HCT116 (cell line): ENCODE results near the gene KCNMB1. TPM values are rescaled to one million over a fixed set of nuclear protein-coding genes. Genes with fewer than 3 reads are reported as not detected.

Experiments used
- ATAC-seq: fragments of 200-7000 bp; cut with Tn5 transposase; 2 replicates; pipeline ENCODE4 v1.9.1; 2020; ENCODE audit warnings: mild to moderate bottlenecking, moderate library complexity
- BruUV-seq: library from RNA; stranded (reverse); fragments of 400-500 nt; replicated peaks from 2 replicates; lab custom pipeline; 2021; lab: Mats Ljungman, UMichigan
- CTCF ChIA-PET: fragments of 300-600 bp; sonication (Branson Sonifier 250); formaldehyde crosslinking; loops from one replicate; lab custom pipeline; 2021; ENCODE audit warnings: antibody characterized with exemption; lab: Charles Lee
- POLR2A ChIA-PET: fragments of 300-600, 350-600 bp; sonication (Branson Sonifier 250); formaldehyde crosslinking; loops from one replicate; lab custom pipeline; 2021; ENCODE audit warnings: antibody characterized with exemption; lab: Charles Lee
- RAD21 ChIA-PET, 2 experiments: fragments of 300-600 bp; sonication (Branson Sonifier 250); formaldehyde crosslinking; loops; one replicate each; lab custom pipeline; 2023; ENCODE audit warnings: low total read pairs in 2 of 2; ENCODE audit not compliant: uncharacterized antibody in 2 of 2, unreplicated experiment in 2 of 2, low non-redundant PET in 1 of 2; lab: Charles Lee
- DNase-seq: peaks from one replicate; pipeline ENCODE4 v3.0.0-alpha.2; 2010; ENCODE audit warnings: low read depth, low spot score
- H2AFZ ChIP-seq: fragments of 200-600 bp; shearing (Covaris generic), sonication (generic); 2 replicates; pipeline ENCODE4 v1.6.1; 2017; ENCODE audit warnings: low read depth, mixed run types, mixed read lengths, antibody characterized with exemption, low read length; ENCODE audit not compliant: poor library complexity, severe bottlenecking
- H3K27ac ChIP-seq: 2 replicates; pipeline ENCODE4 v1.5.1; 2012; ENCODE audit warnings: low read depth, low read length
- H3K27me3 ChIP-seq: fragments of 200-600 bp; sonication (generic); 2 replicates; pipeline ENCODE4 v1.6.1; 2016; ENCODE audit warnings: mixed run types, low read length, mixed read lengths; ENCODE audit not compliant: insufficient read depth
- H3K36me3 ChIP-seq, 2 experiments: fragments of 200-500 bp in 1 of 2; fragments of 200-600 bp in 1 of 2; sonication (Bioruptor generic) in 1 of 2; sonication (generic) in 1 of 2; 2 replicates each; pipeline versions ENCODE4 v1.5.1 to v1.6.1; 2014 to 2016; ENCODE audit warnings: low read length in 2 of 2, inconsistent platforms in 1 of 2, mixed read lengths in 1 of 2, mixed run types in 1 of 2; ENCODE audit not compliant: insufficient read depth in 2 of 2, control insufficient read depth in 1 of 2
- H3K4me1 ChIP-seq, 2 experiments: fragments of 200-600 bp in 1 of 2; sonication (generic) in 1 of 2; 2 replicates each; pipeline versions ENCODE4 v1.5.1 to v1.6.1; 2012 to 2017; ENCODE audit warnings: low read length in 2 of 2, inconsistent platforms in 1 of 2, mild to moderate bottlenecking in 1 of 2, mixed read lengths in 1 of 2, mixed run types in 1 of 2, moderate library complexity in 1 of 2; ENCODE audit not compliant: insufficient read depth in 2 of 2, control insufficient read depth in 1 of 2
- H3K4me2 ChIP-seq: fragments of 200-600 bp; sonication (generic); 2 replicates; pipeline ENCODE4 v1.6.1; 2017; ENCODE audit warnings: mixed run types, low read length, mixed read lengths
- H3K4me3 ChIP-seq, 2 experiments: fragments of 200-600 bp in 1 of 2; sonication (generic) in 1 of 2; replicated peaks in 1 of 2; 2 replicates each; pipeline ENCODE4 v1.5.1; 2011 to 2016; ENCODE audit warnings: low read length in 2 of 2, control low read depth in 1 of 2, low read depth in 1 of 2, mild to moderate bottlenecking in 1 of 2, mixed read lengths in 1 of 2, mixed run types in 1 of 2
- H3K79me2 ChIP-seq: fragments of 200-600 bp; sonication (generic); 2 replicates; pipeline ENCODE4 v1.6.1; 2017; ENCODE audit warnings: mild to moderate bottlenecking, mixed run types, low read length, moderate library complexity, mixed read lengths; ENCODE audit not compliant: insufficient read depth
- H3K9ac ChIP-seq: fragments of 200-600 bp; sonication (generic); 2 replicates; pipeline ENCODE4 v1.6.1; 2016; ENCODE audit warnings: low read length, mixed read lengths
- H3K9me2 ChIP-seq: fragments of 200-600 bp; sonication (generic), shearing (Covaris generic); 2 replicates; pipeline ENCODE4 v1.6.1; 2017; ENCODE audit warnings: mixed run types, mild to moderate bottlenecking, moderate library complexity; ENCODE audit not compliant: insufficient read depth
- H3K9me3 ChIP-seq, 2 experiments: fragments of 200-500 bp in 1 of 2; fragments of 200-600 bp in 1 of 2; sonication (Bioruptor generic) in 1 of 2; sonication (generic) in 1 of 2; 2 replicates each; pipeline ENCODE4 v1.6.1; 2014 to 2017; ENCODE audit warnings: low read length in 2 of 2, mixed read lengths in 2 of 2, inconsistent platforms in 1 of 2, low read depth in 1 of 2, mild to moderate bottlenecking in 1 of 2, mixed run types in 1 of 2, moderate library complexity in 1 of 2; ENCODE audit not compliant: control insufficient read depth in 1 of 2, insufficient read depth in 1 of 2
- H4K20me1 ChIP-seq: fragments of 200-600 bp; sonication (generic), shearing (Covaris generic); 2 replicates; pipeline ENCODE4 v1.6.1; 2017; ENCODE audit warnings: mixed run types, mild to moderate bottlenecking, moderate library complexity; ENCODE audit not compliant: insufficient read depth
- CBX3 ChIP-seq: IDR thresholded peaks from 2 replicates; pipeline ENCODE4 v1.6.1; 2012; ENCODE audit warnings: low read depth
- CEBPB ChIP-seq: IDR thresholded peaks from 2 replicates; pipeline ENCODE4 v1.6.1; 2012; ENCODE audit warnings: low read depth
- CTCF ChIP-seq, 3 experiments: fragments of 200-600 bp in 1 of 3; sonication (generic) in 1 of 3; IDR thresholded peaks in 2 of 3; conservative IDR thresholded peaks in 1 of 3; 2 replicates each; pipeline ENCODE4 v1.5.1; 2012 to 2017; ENCODE audit warnings: low read depth in 2 of 3, low read length in 2 of 3, antibody characterized with exemption in 1 of 3, borderline replicate concordance in 1 of 3, control low read depth in 1 of 3, mild to moderate bottlenecking in 1 of 3, mixed read lengths in 1 of 3, mixed run types in 1 of 3, moderate library complexity in 1 of 3; ENCODE audit not compliant: insufficient read depth in 1 of 3
- EGR1 ChIP-seq: IDR thresholded peaks from 2 replicates; pipeline ENCODE4 v1.6.1; 2012; ENCODE audit warnings: low read depth
- EZH2 ChIP-seq: fragments of 200-600 bp; sonication (generic); IDR thresholded peaks from 2 replicates; pipeline ENCODE4 v1.6.1; 2017; ENCODE audit warnings: antibody characterized with exemption, mixed run types
- JUND ChIP-seq: IDR thresholded peaks from 2 replicates; pipeline ENCODE4 v1.6.1; 2012
- POLR2AphosphoS5 ChIP-seq: IDR thresholded peaks from 2 replicates; pipeline ENCODE4 v1.6.1; 2011; ENCODE audit warnings: mild to moderate bottlenecking, low read depth, low read length, moderate library complexity
- RAD21 ChIP-seq: IDR thresholded peaks from 2 replicates; pipeline ENCODE4 v1.6.1; 2012; ENCODE audit warnings: low read depth, mild to moderate bottlenecking
- SIN3A ChIP-seq: IDR thresholded peaks from 2 replicates; pipeline ENCODE4 v1.6.1; 2012; ENCODE audit warnings: low read depth
- SP1 ChIP-seq: IDR thresholded peaks from 2 replicates; pipeline ENCODE4 v1.6.1; 2012; ENCODE audit warnings: low read depth
- SRF ChIP-seq: IDR thresholded peaks from 2 replicates; pipeline ENCODE4 v1.6.1; 2012; ENCODE audit warnings: low read depth
- YY1 ChIP-seq: IDR thresholded peaks from 2 replicates; pipeline ENCODE4 v1.6.1; 2011; ENCODE audit warnings: low read length, low read depth, moderate library complexity, mild to moderate bottlenecking; ENCODE audit not compliant: insufficient replicate concordance; ENCODE audit errors: extremely low read depth
- ZFX ChIP-seq: fragments of 450-650 bp; IDR thresholded peaks from 2 replicates; pipeline ENCODE4 v1.6.1; 2017
- ZNF274 ChIP-seq: fragments of 200-500 bp; sonication (Bioruptor generic); IDR thresholded peaks from 2 replicates; pipeline ENCODE4 v1.6.1; 2014; ENCODE audit warnings: mild to moderate bottlenecking, low read depth, low read length, inconsistent platforms
- intact Hi-C: fragments of 100-400 bp; cut with micrococcal nuclease; formaldehyde crosslinking; loops from 2 replicates; pipeline ENCODE4 v1.10.0; 2022
- total RNA-seq: library from RNA; stranded (reverse); gene quantifications from one replicate; pipeline ENCODE4 v1.2.1, GENCODE V29; 2021; ENCODE audit not compliant: unreplicated experiment
- TF ChIP-seq, protein P1 (sequence below): IDR thresholded peaks from 2 replicates; pipeline ENCODE4 v1.6.1; 2012

The KCNMB1 gene
- total RNA-seq, 1 experiment from 2014 or later: not detected

DNA sequence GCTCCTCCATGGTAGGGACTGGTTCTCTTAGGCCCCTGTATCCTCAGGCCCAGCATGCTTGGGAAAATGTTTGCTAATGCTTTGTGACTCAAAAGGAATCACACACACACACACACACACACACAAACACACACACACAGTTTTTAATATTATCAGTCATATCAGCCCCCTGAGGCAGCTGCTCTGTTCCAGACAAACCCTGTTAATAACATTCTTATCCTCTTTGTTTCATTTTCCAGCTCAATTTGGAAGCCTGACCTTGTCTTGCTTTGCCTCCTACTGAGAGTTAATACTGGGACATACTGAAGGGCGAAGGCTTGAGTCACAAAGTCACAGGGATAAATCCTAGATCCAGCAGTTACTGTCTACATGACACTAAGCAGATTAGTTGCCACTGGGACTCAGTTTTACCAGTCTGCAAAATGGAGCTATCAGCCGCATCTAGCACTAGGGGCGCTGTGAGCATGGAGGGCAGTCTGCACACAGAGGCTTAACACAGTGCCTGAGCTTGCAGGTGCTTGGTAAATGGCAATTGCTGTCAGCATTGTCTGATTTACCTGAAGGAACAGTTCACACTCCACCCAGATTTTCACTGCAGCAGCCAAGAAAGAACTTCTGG lies 37.1 kb upstream of the KCNMB1 start:
- Histone ChIP-seq H3K79me2 (no peaks in the 10 kb centered on the region), H3K27me3 (peaks cover 35% of the 10 kb centered on the region), H3K4me2 (no peak overlapping the region), H3K9ac (no peak overlapping the region), H3K9me3 (no peaks in the 10 kb centered on the region), H2AFZ (no peak overlapping the region), H3K4me3 (no peak overlapping the region), H3K9me2 (no peaks in the 10 kb centered on the region), H3K27ac (no peak overlapping the region), H3K4me1 (no peaks in the 10 kb centered on the region), H3K36me3 (no peaks in the 10 kb centered on the region), H4K20me1 (no peaks in the 10 kb centered on the region)
- BruUV-seq: no TSS peak
- intact Hi-C loops: no loop called here
- TF ChIP-seq ZNF274 (no peak), CTCF (IDR thresholded peaks at IDR 0.05 in 2 of 3, conservative IDR thresholded peaks at IDR 0.05 in 1 of 3; ENCODE audit: borderline replicate concordance in 1 of 3, insufficient read depth in 1 of 3, low read depth in 2 of 3, low read length in 2 of 3) (peak in 2 of 3 experiments; percentile 30 to 49; a peak in 2 of 6 replicates)
- RAD21 ChIA-PET: no interaction called here
- POLR2A ChIA-PET: no interaction called here
- ATAC-seq (no peak), DNase-seq (no peak)
- CTCF ChIA-PET: no interaction called here

DNA sequence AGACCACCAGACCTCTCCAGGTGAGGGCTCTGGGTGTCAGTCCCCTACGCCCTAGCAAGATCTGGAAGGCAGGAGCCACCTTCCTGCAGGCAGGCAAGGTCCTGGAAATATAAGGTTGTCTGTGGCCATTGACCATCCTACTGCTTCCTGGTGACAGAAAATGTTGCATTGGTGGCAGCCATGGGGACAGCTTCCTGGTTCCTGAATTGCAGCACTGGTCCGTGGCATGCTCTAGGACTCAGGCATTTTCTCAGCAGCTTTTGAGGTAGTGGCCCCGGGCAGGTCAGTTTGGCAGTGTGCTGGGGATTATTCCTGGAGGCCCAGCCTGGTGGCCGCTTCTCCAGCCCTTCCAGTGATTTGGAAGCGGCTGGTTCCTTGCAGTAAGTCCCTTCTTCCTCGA lies 36.6 kb upstream of the KCNMB1 start:
- ChIA-PET RAD21 (no interaction called here), POLR2A (no interaction called here)
- intact Hi-C loops: no loop called here

More for the DNA sequence above, 36.6 kb upstream of the KCNMB1 start:
- CTCF ChIA-PET: interaction anchor here (1.1 kb wide), 1 partner anchor 208 kb away, joined by 3 read pairs; no protein-coding TSS in a partner anchor
- Histone ChIP-seq H3K9ac (no peak overlapping the region), H3K4me2 (no peak overlapping the region), H3K9me2 (no peaks in the 10 kb centered on the region), H2AFZ (no peak overlapping the region), H3K4me3 (no peak overlapping the region), H3K27ac (no peak overlapping the region), H4K20me1 (no peaks in the 10 kb centered on the region), H3K9me3 (no peaks in the 10 kb centered on the region), H3K79me2 (no peaks in the 10 kb centered on the region), H3K27me3 (peaks cover 30% of the 10 kb centered on the region), H3K4me1 (no peaks in the 10 kb centered on the region), H3K36me3 (no peaks in the 10 kb centered on the region)
- no peak for TF ChIP-seq YY1
- TF ChIP-seq EGR1: no peak
- TF ChIP-seq JUND: no peak
- TF ChIP-seq CTCF (IDR thresholded peaks at IDR 0.05 in 2 of 3, conservative IDR thresholded peaks at IDR 0.05 in 1 of 3; ENCODE audit: borderline replicate concordance in 1 of 3, insufficient read depth in 1 of 3, low read depth in 2 of 3, low read length in 2 of 3): no peak
- no peak for TF ChIP-seq EZH2
- TF ChIP-seq SP1: no peak
- TF ChIP-seq RAD21: no peak
- no peak for TF ChIP-seq POLR2AphosphoS5
- TF ChIP-seq ZNF274: no peak
- no peak for TF ChIP-seq CBX3
- TF ChIP-seq ZFX: no peak
- no peak for TF ChIP-seq SIN3A
- TF ChIP-seq, protein P1, sequence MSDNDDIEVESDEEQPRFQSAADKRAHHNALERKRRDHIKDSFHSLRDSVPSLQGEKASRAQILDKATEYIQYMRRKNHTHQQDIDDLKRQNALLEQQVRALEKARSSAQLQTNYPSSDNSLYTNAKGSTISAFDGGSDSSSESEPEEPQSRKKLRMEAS: no peak
- TF ChIP-seq CEBPB: no peak
- TF ChIP-seq SRF: no peak
- ATAC-seq (no peak), DNase-seq (no peak)
- no TSS peak for BruUV-seq
